K562 (cell line): ENCODE results near the gene WLS. TPM values are rescaled to one million over a fixed set of nuclear protein-coding genes. Genes with fewer than 3 reads are reported as not detected.

ENCODE experiments used
- ATAC-seq: fragments of 200-7000 bp; cut with Tn5 transposase; 3 replicates; pipeline ENCODE4 v1.9.1; 2020; ENCODE audit warnings: moderate library complexity
- BruUV-seq: library from RNA; stranded (reverse); fragments of 400-500 nt; replicated peaks from 2 replicates; lab custom pipeline; 2021; lab: Mats Ljungman, UMichigan
- CTCF ChIA-PET: fragments of 300-600 bp; formaldehyde crosslinking; extraction: SDS; loops from one replicate; lab custom pipeline; 2021; ENCODE audit warnings: low intra/inter-chr PET ratio; lab: Yijun Ruan, JAX
- POLR2A ChIA-PET: fragments of 300-600, 350-650 bp; sonication (Branson Sonifier 250); formaldehyde crosslinking; extraction: SDS; loops from one replicate; lab custom pipeline; 2021; ENCODE audit warnings: antibody characterized with exemption, inconsistent platforms; lab: Yijun Ruan, JAX
- DNase-seq, 4 experiments: peaks; one replicate each; pipeline versions ENCODE4 v3.0.0 to v3.0.0-alpha.2; 2011 to 2018; ENCODE audit warnings: low spot score in 3 of 4, mixed read lengths in 3 of 4; ENCODE audit errors: extremely low read depth in 1 of 4
- FAIRE-seq: peaks from 2 replicates; lab custom pipeline; 2011; peaks lifted over from hg19 to GRCh38; lab: Jason Lieb, UNC
- H2AFZ ChIP-seq: 2 replicates; pipeline ENCODE4 v1.6.0; 2011; ENCODE audit warnings: low read depth, low read length, control low read depth, inconsistent platforms
- H3K27ac ChIP-seq: fragments of 200-600 bp; 3 replicates; pipeline ENCODE4 v1.8.0; 2011; ENCODE audit warnings: low read depth, mild to moderate bottlenecking, control low read depth, inconsistent platforms, low read length, moderate library complexity, mixed read lengths; ENCODE audit errors: extremely low read depth
- H3K27me3 ChIP-seq, 2 experiments: fragments of 300-600 bp in 1 of 2; 2 replicates in 1 of 2; 3 replicates in 1 of 2; pipeline versions ENCODE4 v1.6.0 to v1.8.0; 2011; ENCODE audit warnings: inconsistent platforms in 2 of 2, low read length in 2 of 2, mild to moderate bottlenecking in 1 of 2, mixed read lengths in 1 of 2, moderate library complexity in 1 of 2; ENCODE audit not compliant: control insufficient read depth in 2 of 2, insufficient read depth in 2 of 2
- H3K36me3 ChIP-seq: fragments of 300-600 bp; 3 replicates; pipeline ENCODE4 v1.8.0; 2011; ENCODE audit warnings: mild to moderate bottlenecking, low read length, inconsistent platforms; ENCODE audit not compliant: control insufficient read depth, insufficient read depth
- H3K4me1 ChIP-seq, 2 experiments: fragments of 200-600 bp in 1 of 2; replicated peaks in 1 of 2; 2 replicates in 1 of 2; 3 replicates in 1 of 2; pipeline versions ENCODE4 v1.5.1 to v1.8.0; 2011; ENCODE audit warnings: inconsistent platforms in 2 of 2, low read length in 2 of 2, mild to moderate bottlenecking in 1 of 2, mixed read lengths in 1 of 2, moderate library complexity in 1 of 2; ENCODE audit not compliant: control insufficient read depth in 2 of 2, insufficient read depth in 2 of 2
- H3K4me2 ChIP-seq: 2 replicates; pipeline ENCODE4 v1.6.1; 2011; ENCODE audit warnings: low read length, control low read depth, inconsistent platforms, mixed read lengths; ENCODE audit not compliant: insufficient read depth
- H3K4me3 ChIP-seq: fragments of 200-600 bp; sonication (generic), shearing (Covaris generic); 2 replicates; pipeline ENCODE4 v1.5.1; 2016; ENCODE audit warnings: control low read depth, inconsistent platforms
- H3K79me2 ChIP-seq: fragments of 200-600 bp; 3 replicates; pipeline ENCODE4 v1.8.0; 2011; ENCODE audit warnings: low read length, inconsistent platforms; ENCODE audit not compliant: control insufficient read depth, insufficient read depth
- H3K9ac ChIP-seq, 2 experiments: 2 replicates each; pipeline versions ENCODE4 v1.6.0 to v1.6.1; 2011; ENCODE audit warnings: low read depth in 2 of 2, low read length in 2 of 2, control low read depth in 1 of 2, inconsistent platforms in 1 of 2, mild to moderate bottlenecking in 1 of 2, mixed read lengths in 1 of 2; ENCODE audit not compliant: insufficient read depth in 1 of 2
- H3K9me1 ChIP-seq: one replicate; pipeline ENCODE4 v1.6.0; 2011; ENCODE audit warnings: inconsistent platforms, mild to moderate bottlenecking, low read length, moderate library complexity; ENCODE audit not compliant: control insufficient read depth, insufficient read depth
- H3K9me3 ChIP-seq: replicated peaks from 2 replicates; pipeline ENCODE4 v1.5.1; 2011; ENCODE audit warnings: low read depth, low read length, inconsistent platforms; ENCODE audit not compliant: control insufficient read depth, insufficient read depth
- H4K20me1 ChIP-seq: replicated peaks from 2 replicates; pipeline ENCODE4 v1.6.1; 2011; ENCODE audit warnings: low read length, inconsistent platforms, mixed read lengths; ENCODE audit not compliant: control insufficient read depth, insufficient read depth
- BRCA1 ChIP-seq, 2 experiments: fragments of 450-650 bp in 1 of 2; sonication (generic) in 1 of 2; formaldehyde crosslinking in 1 of 2; IDR thresholded peaks; 2 replicates each; pipeline versions ENCODE4 v1.5.0 to v1.6.1; 2017 to 2020; ENCODE audit warnings: mild to moderate bottlenecking in 1 of 2, missing genetic modification reagents in 1 of 2
- CHAMP1 ChIP-seq: fragments of 450-650 bp; IDR thresholded peaks from 2 replicates; pipeline ENCODE4 v1.6.1; 2016; ENCODE audit warnings: mild to moderate bottlenecking
- CTCF ChIP-seq, 3 experiments: IDR thresholded peaks in 2 of 3; conservative IDR thresholded peaks in 1 of 3; 2 replicates each; pipeline ENCODE4 v1.5.1; 2011 to 2012; ENCODE audit warnings: low read length in 3 of 3, mild to moderate bottlenecking in 3 of 3, control low read depth in 2 of 3, improper control_type of control experiment in 1 of 3, inconsistent platforms in 1 of 3, low read depth in 1 of 3, mixed read lengths in 1 of 3, moderate library complexity in 1 of 3; ENCODE audit not compliant: insufficient read depth in 2 of 3
- EP400 ChIP-seq: fragments of 450-650 bp; IDR thresholded peaks from 2 replicates; pipeline ENCODE4 v1.6.1; 2017; ENCODE audit warnings: antibody characterized with exemption, mild to moderate bottlenecking, moderate library complexity
- NONO ChIP-seq, 2 experiments: fragments of 200-400 bp in 1 of 2; fragments of 450-650 bp in 1 of 2; formaldehyde crosslinking in 1 of 2; IDR thresholded peaks; 2 replicates each; pipeline ENCODE4 v1.6.1; 2017; ENCODE audit warnings: low read depth in 2 of 2, mild to moderate bottlenecking in 2 of 2, moderate library complexity in 2 of 2, low read length in 1 of 2
- PCBP1 ChIP-seq: fragments of 200-400 bp; formaldehyde crosslinking; IDR thresholded peaks from 2 replicates; pipeline ENCODE4 v1.6.1; 2018; ENCODE audit warnings: mild to moderate bottlenecking, low read depth, low read length; ENCODE audit not compliant: poor library complexity, severe bottlenecking
- SIN3A ChIP-seq, 2 experiments: fragments of 150-350 bp in 1 of 2; IDR thresholded peaks; 2 replicates each; pipeline ENCODE4 v1.6.1; 2011 to 2016; ENCODE audit warnings: borderline replicate concordance in 2 of 2, low read depth in 2 of 2, low read length in 2 of 2, mild to moderate bottlenecking in 2 of 2, moderate library complexity in 2 of 2; ENCODE audit not compliant: control insufficient read depth in 1 of 2
- SP2 ChIP-seq: IDR thresholded peaks from 2 replicates; pipeline ENCODE4 v1.6.1; 2011; ENCODE audit warnings: mild to moderate bottlenecking, low read depth, low read length, moderate library complexity; ENCODE audit not compliant: poor library complexity, severe bottlenecking; ENCODE audit errors: extremely low read depth
- ZC3H4 ChIP-seq: sonication (generic); formaldehyde crosslinking; IDR thresholded peaks from 2 replicates; pipeline ENCODE4 v1.9.0; 2021; ENCODE audit warnings: missing genetic modification reagents, borderline replicate concordance
- WGBS: fragments of 100-300 bp; shearing (Covaris generic); methylation state at CpG from one replicate; pipeline ENCODE4 v1.1.6; 2016; ENCODE audit warnings: low coverage, mixed read lengths; ENCODE audit not compliant: insufficient coverage; ENCODE audit errors: missing lambda C conversion rate; 5-methylcytosine and 5-hydroxymethylcytosine counted together
- in situ Hi-C: fragments of 300-500 bp; cut with MboI; formaldehyde crosslinking; loops from 4 replicates; pipeline ENCODE4 v1.15.0; 2018; ENCODE audit warnings: inconsistent platforms, mixed read lengths
- intact Hi-C: fragments of 100-400 bp; cut with micrococcal nuclease; formaldehyde crosslinking; loops from 2 replicates; pipeline ENCODE4 v1.14.2; 2022
- polyA plus RNA-seq, 8 experiments: library from polyadenylated mRNA; depleted of rRNA in 4 of 8; stranded (reverse) in 5 of 8; unstranded in 3 of 8; fragments of >200 nt; fragmentation: Nextera tagmentation in 2 of 8; fragmentation: Illumina TruSeq in 1 of 8; extraction: Ambion mirVana in 2 of 8; extraction: Trizol in 1 of 8; gene quantifications; 2 replicates each; pipeline versions ENCODE4 v1.2.1 to v1.2.3, GENCODE V29; 2011 to 2014; ENCODE audit warnings: inconsistent platforms in 1 of 8, missing spikeins in 1 of 8
- total RNA-seq, 7 experiments: library from RNA; depleted of rRNA in 6 of 7; stranded (reverse); fragments of >200 nt in 6 of 7; fragmentation: Illumina TruSeq in 2 of 7; extraction: Trizol in 2 of 7; gene quantifications; 2 replicates each; pipeline versions ENCODE4 v1.2.1 to v1.2.3, GENCODE V29; 2011 to 2021; ENCODE audit warnings: low replicate concordance in 1 of 7

Gene WLS
- total and polyA plus RNA-seq, 9 of the 15 experiments (the other 6 are each of a cell fraction or from before 2014, with no cell fraction given) = 0.47 TPM; not detected in 8

GRCh38 chr1:68188644-68189340 lies 43.5 kb downstream of the WLS start:
- ATAC-seq (no peak), DNase-seq (no peak), FAIRE-seq (no peak)
- CTCF ChIA-PET = no interaction called here
- no peak overlapping the region for H3K4me3 ChIP-seq
- in situ Hi-C loops (no loop called here), intact Hi-C loops (no loop called here)
- no peak overlapping the region for H3K27ac ChIP-seq
- H3K79me2 ChIP-seq = no peaks in the 10 kb centered on the region
- no peaks in the 10 kb centered on the region for H3K27me3 ChIP-seq
- H3K9me3 ChIP-seq = no peaks in the 10 kb centered on the region
- H3K9me1 ChIP-seq = no peaks in the 10 kb centered on the region
- H3K4me2 ChIP-seq = no peak overlapping the region
- no peaks in the 10 kb centered on the region for H3K4me1 ChIP-seq
- 16% methylated on average over 4 of the region's 4 CpGs for WGBS
- no peak overlapping the region for H3K9ac ChIP-seq
- no TSS peak for BruUV-seq
- TF ChIP-seq PCBP1 = no peak
- no peak for TF ChIP-seq CTCF (IDR thresholded peaks at IDR 0.05 in 2 of 3, conservative IDR thresholded peaks at IDR 0.05 in 1 of 3; ENCODE audit: insufficient read depth in 2 of 3, low read depth in 1 of 3, low read length in 3 of 3)
- TF ChIP-seq EP400 = no peak
- no peak for TF ChIP-seq BRCA1 (IDR thresholded peaks at IDR 0.05)
- TF ChIP-seq BRCA1 (CRISPR knock-in tag; IDR thresholded peaks at IDR 0.05) = no peak
- TF ChIP-seq ZC3H4 (CRISPR knock-in tag) = no peak
- no peak for TF ChIP-seq NONO (IDR thresholded peaks at IDR 0.05; ENCODE audit: low read depth in 2 of 2, low read length in 1 of 2)
- no peak for TF ChIP-seq SIN3A (IDR thresholded peaks at IDR 0.05; ENCODE audit: borderline replicate concordance in 2 of 2, control insufficient read depth in 1 of 2, low read depth in 2 of 2, low read length in 2 of 2)
- TF ChIP-seq SP2 = no peak
- no peak for TF ChIP-seq CHAMP1
- POLR2A ChIA-PET = no interaction called here
- no peaks in the 10 kb centered on the region for H4K20me1 ChIP-seq
- H3K36me3 ChIP-seq = no peaks in the 10 kb centered on the region
- no peak overlapping the region for H2AFZ ChIP-seq
